Mesenchymal stem cell (in vitro differentiated cells and primary cell): ENCODE results near the gene SLC24A3.

Source experiments
- DNase-seq: peaks from one replicate; pipeline ENCODE4 v3.0.0-alpha.2; 2013
- H2AFZ ChIP-seq: one replicate; pipeline ENCODE4 v1.6.1; 2013; ENCODE audit warnings: low read depth, mild to moderate bottlenecking, control low read depth, inconsistent platforms, low read length, moderate library complexity
- H2AK5ac ChIP-seq: 2 replicates; pipeline ENCODE4 v1.6.1; 2013; ENCODE audit warnings: low read length, moderate library complexity, mild to moderate bottlenecking, inconsistent platforms; ENCODE audit not compliant: severe bottlenecking
- H2BK120ac ChIP-seq: one replicate; pipeline ENCODE4 v1.6.1; 2013; ENCODE audit warnings: low read depth, mild to moderate bottlenecking, inconsistent platforms, low read length, moderate library complexity
- H2BK12ac ChIP-seq, 2 experiments: one replicate each; pipeline ENCODE4 v1.6.1; 2013; ENCODE audit warnings: inconsistent platforms in 2 of 2, low read length in 2 of 2, mild to moderate bottlenecking in 2 of 2, moderate library complexity in 2 of 2, control low read depth in 1 of 2
- H2BK15ac ChIP-seq: one replicate; pipeline ENCODE4 v1.6.1; 2013; ENCODE audit warnings: mild to moderate bottlenecking, low read depth, inconsistent platforms; ENCODE audit not compliant: poor library complexity, severe bottlenecking
- H2BK5ac ChIP-seq: 2 replicates; pipeline ENCODE4 v1.6.1; 2013; ENCODE audit warnings: low read depth, mild to moderate bottlenecking, low read length, control low read depth, inconsistent platforms; ENCODE audit not compliant: poor library complexity, severe bottlenecking
- H3K14ac ChIP-seq, 2 experiments: one replicate each; pipeline ENCODE4 v1.6.1; 2013; ENCODE audit warnings: inconsistent platforms in 2 of 2, low read length in 2 of 2, control low read depth in 1 of 2, mild to moderate bottlenecking in 1 of 2, moderate library complexity in 1 of 2
- H3K18ac ChIP-seq, 2 experiments: one replicate each; pipeline ENCODE4 v1.6.1; 2013; ENCODE audit warnings: inconsistent platforms in 2 of 2, low read length in 2 of 2, control low read depth in 1 of 2, low read depth in 1 of 2, mild to moderate bottlenecking in 1 of 2
- H3K23ac ChIP-seq, 2 experiments: one replicate each; pipeline ENCODE4 v1.6.1; 2013; ENCODE audit warnings: inconsistent platforms in 2 of 2, low read length in 2 of 2, mild to moderate bottlenecking in 2 of 2, moderate library complexity in 2 of 2, control low read depth in 1 of 2
- H3K27ac ChIP-seq: 2 replicates; pipeline ENCODE4 v1.5.1; 2013; ENCODE audit warnings: mild to moderate bottlenecking, moderate library complexity, low read length, control low read depth, inconsistent platforms; ENCODE audit not compliant: poor library complexity, severe bottlenecking
- H3K27me3 ChIP-seq, 2 experiments: 2 replicates each; pipeline versions ENCODE4 v1.6.1 to v1.7.0; 2013; ENCODE audit warnings: low read length in 2 of 2, mild to moderate bottlenecking in 2 of 2, moderate library complexity in 2 of 2, control low read depth in 1 of 2, inconsistent platforms in 1 of 2; ENCODE audit not compliant: control insufficient read depth in 1 of 2, insufficient read depth in 1 of 2
- H3K36me3 ChIP-seq, 2 experiments: 2 replicates each; pipeline versions ENCODE4 v1.6.1 to v1.7.0; 2013; ENCODE audit warnings: low read length in 2 of 2, control low read depth in 1 of 2, inconsistent platforms in 1 of 2, low read depth in 1 of 2, mild to moderate bottlenecking in 1 of 2; ENCODE audit not compliant: insufficient read depth in 2 of 2, control insufficient read depth in 1 of 2
- H3K4ac ChIP-seq, 2 experiments: one replicate each; pipeline ENCODE4 v1.6.1; 2013; ENCODE audit warnings: inconsistent platforms in 2 of 2, low read length in 2 of 2, mild to moderate bottlenecking in 2 of 2, moderate library complexity in 2 of 2, control low read depth in 1 of 2, low read depth in 1 of 2
- H3K4me1 ChIP-seq: 2 replicates; pipeline ENCODE4 v1.6.1; 2013; ENCODE audit warnings: low read depth, low read length, control low read depth; ENCODE audit not compliant: control insufficient read depth, insufficient read depth
- H3K4me2 ChIP-seq: 2 replicates; pipeline ENCODE4 v1.6.1; 2013; ENCODE audit warnings: low read length, mild to moderate bottlenecking, inconsistent platforms; ENCODE audit not compliant: poor library complexity, severe bottlenecking
- H3K4me3 ChIP-seq, 2 experiments: 2 replicates each; pipeline versions ENCODE4 v1.5.1 to v1.7.0; 2013; ENCODE audit warnings: low read length in 2 of 2, mild to moderate bottlenecking in 2 of 2, control low read depth in 1 of 2, low read depth in 1 of 2; ENCODE audit not compliant: insufficient read depth in 1 of 2
- H3K79me1 ChIP-seq: replicated peaks from 2 replicates; pipeline ENCODE4 v1.6.1; 2013; ENCODE audit warnings: mild to moderate bottlenecking, control low read depth, low read length, inconsistent platforms; ENCODE audit not compliant: poor library complexity, severe bottlenecking
- H3K9ac ChIP-seq: 2 replicates; pipeline ENCODE4 v1.7.0; 2013; ENCODE audit warnings: mild to moderate bottlenecking, low read length, moderate library complexity
- H3K9me3 ChIP-seq: 2 replicates; pipeline ENCODE4 v1.7.0; 2013; ENCODE audit warnings: mild to moderate bottlenecking, low read length; ENCODE audit not compliant: control insufficient read depth
- H4K8ac ChIP-seq: one replicate; pipeline ENCODE4 v1.6.1; 2013; ENCODE audit warnings: inconsistent platforms, mild to moderate bottlenecking, low read length, moderate library complexity
- H4K91ac ChIP-seq: one replicate; pipeline ENCODE4 v1.6.1; 2013; ENCODE audit warnings: mild to moderate bottlenecking, low read length, inconsistent platforms
- WGBS: methylation state at CpG from one replicate; pipeline ENCODE4 v1.1.7; 2013; ENCODE audit warnings: mixed read lengths; 5-methylcytosine and 5-hydroxymethylcytosine counted together

Gene SLC24A3

GRCh38 chr20:19598117-19598850 is 385.8 kb downstream of the SLC24A3 start:
- Histone ChIP-seq H3K27ac (no peak overlapping the region), H4K8ac (no peak overlapping the region), H3K4me3 (no peak overlapping the region), H3K18ac (no peak overlapping the region), H3K36me3 (no peaks in the 10 kb centered on the region), H3K27me3 (no peaks in the 10 kb centered on the region), H3K4me1 (no peaks in the 10 kb centered on the region), H2BK15ac (no peak overlapping the region), H2BK120ac (no peak overlapping the region), H3K4me2 (no peak overlapping the region), H2BK12ac (no peak overlapping the region), H2AFZ (no peak overlapping the region), H3K79me1 (no peaks in the 10 kb centered on the region), H3K9me3 (no peaks in the 10 kb centered on the region), H3K4ac (no peak overlapping the region), H3K23ac (no peak overlapping the region), H2AK5ac (no peak overlapping the region), H4K91ac (no peak overlapping the region), H3K14ac (no peak overlapping the region), H2BK5ac (no peak overlapping the region), H3K9ac (no peak overlapping the region)
- DNase-seq, result no peak
- WGBS, result 80% methylated on average over 4 of the region's 4 CpGs

GRCh38 chr20:19599200-19599599 is 386.8 kb downstream of the SLC24A3 start:
- no peaks in the 10 kb centered on the region for H3K27me3 ChIP-seq
- no peak overlapping the region for H3K23ac ChIP-seq
- no peak overlapping the region for H2BK12ac ChIP-seq
- no peak overlapping the region for H3K4me3 ChIP-seq
- H2AK5ac ChIP-seq, result no peak overlapping the region
- H2AFZ ChIP-seq, result no peak overlapping the region
- no peak overlapping the region for H3K14ac ChIP-seq
- no peaks in the 10 kb centered on the region for H3K79me1 ChIP-seq
- WGBS, result 91% methylated on average over 20 of the region's 20 CpGs
- H3K9me3 ChIP-seq, result no peaks in the 10 kb centered on the region
- no peak overlapping the region for H3K4me2 ChIP-seq
- no peaks in the 10 kb centered on the region for H3K36me3 ChIP-seq
- no peak for DNase-seq
- H3K9ac ChIP-seq, result no peak overlapping the region
- no peak overlapping the region for H3K27ac ChIP-seq
- H3K4me1 ChIP-seq, result no peaks in the 10 kb centered on the region
- H2BK120ac ChIP-seq, result no peak overlapping the region
- no peak overlapping the region for H2BK15ac ChIP-seq
- H4K91ac ChIP-seq, result no peak overlapping the region
- no peak overlapping the region for H2BK5ac ChIP-seq
- H3K18ac ChIP-seq, result no peak overlapping the region
- no peak overlapping the region for H3K4ac ChIP-seq
- H4K8ac ChIP-seq, result no peak overlapping the region

- Histone ChIP-seq H3K18ac (no peak overlapping the region), H3K9ac (no peak overlapping the region), H2BK12ac (no peak overlapping the region), H3K79me1 (no peaks in the 10 kb centered on the region), H2BK5ac (no peak overlapping the region), H3K27me3 (no peaks in the 10 kb centered on the region), H3K4me2 (no peak overlapping the region), H3K4me1 (no peaks in the 10 kb centered on the region), H3K9me3 (no peaks in the 10 kb centered on the region), H2BK15ac (no peak overlapping the region), H3K23ac (no peak overlapping the region), H3K36me3 (no peaks in the 10 kb centered on the region), H2AFZ (no peak overlapping the region), H3K27ac (no peak overlapping the region), H3K4me3 (no peak overlapping the region), H2AK5ac (no peak overlapping the region), H2BK120ac (no peak overlapping the region), H3K4ac (no peak overlapping the region), H4K8ac (no peak overlapping the region), H4K91ac (no peak overlapping the region), H3K14ac (no peak overlapping the region)
- 61% methylated on average over 6 of the region's 7 CpGs for WGBS
- no peak for DNase-seq
These were observed 387.6 kb downstream of the SLC24A3 start for GRCh38 chr20:19600042-19600441.

GRCh38 chr20:19601126-19601810 is 388.8 kb downstream of the SLC24A3 start:
- Histone ChIP-seq H3K18ac (no peak overlapping the region), H3K23ac (no peak overlapping the region), H3K4me3 (no peak overlapping the region), H3K36me3 (no peaks in the 10 kb centered on the region), H3K4me1 (no peaks in the 10 kb centered on the region), H2BK15ac (no peak overlapping the region), H2BK5ac (no peak overlapping the region), H3K14ac (no peak overlapping the region), H4K91ac (no peak overlapping the region), H3K9ac (no peak overlapping the region), H4K8ac (no peak overlapping the region), H2AFZ (no peak overlapping the region), H3K27ac (no peak overlapping the region), H3K27me3 (no peaks in the 10 kb centered on the region), H3K4ac (no peak overlapping the region), H3K4me2 (no peak overlapping the region), H2BK12ac (no peak overlapping the region), H2BK120ac (no peak overlapping the region), H2AK5ac (no peak overlapping the region), H3K9me3 (no peaks in the 10 kb centered on the region), H3K79me1 (no peaks in the 10 kb centered on the region)
- WGBS, result 67% methylated on average over 9 of the region's 9 CpGs
- DNase-seq, result no peak
